Cardiac fibroblast (primary cell): ENCODE measurements around the gene ETDA.

Experiments
- DNase-seq, 2 donors: peaks; one replicate each; pipeline versions ENCODE4 v3.0.0 to v3.0.0-alpha.2; 2010; ENCODE audit warnings: low read depth in 2 of 2
- H3K4me3 ChIP-seq, 2 donors: replicated peaks in 1 of 2; 1 replicate in 1 of 2; 2 replicates in 1 of 2; pipeline ENCODE4 v1.5.1; 2011; ENCODE audit warnings: low read depth in 2 of 2, low read length in 2 of 2, mild to moderate bottlenecking in 2 of 2, moderate library complexity in 1 of 2
- TF ChIP-seq, protein P1 (sequence below): IDR thresholded peaks from one replicate; pipeline ENCODE4 v1.5.1; 2011; ENCODE audit warnings: low read depth, mild to moderate bottlenecking, low read length, inconsistent platforms

ETDA gene

DNA sequence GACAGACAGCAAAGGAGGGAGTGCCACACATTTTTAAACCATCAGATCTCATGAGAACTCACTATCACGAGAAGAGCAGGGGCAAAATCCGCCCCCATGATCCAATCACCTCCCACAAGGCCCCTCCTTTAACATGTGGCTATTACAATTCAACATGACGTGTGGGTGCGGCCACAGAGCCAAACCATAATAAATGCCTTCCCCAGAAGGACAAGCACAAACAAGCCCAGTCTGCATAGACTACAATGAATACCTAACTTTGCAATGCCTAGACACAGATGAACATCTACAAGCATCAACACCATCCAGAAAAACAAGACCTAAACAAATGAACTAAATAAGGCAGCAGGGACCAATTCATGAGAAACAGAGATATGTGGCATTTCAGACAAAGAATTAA is 12.3 kb downstream of the ETDA start:
- H3K4me3 ChIP-seq = no peak overlapping the region
- no peak for DNase-seq

DNA sequence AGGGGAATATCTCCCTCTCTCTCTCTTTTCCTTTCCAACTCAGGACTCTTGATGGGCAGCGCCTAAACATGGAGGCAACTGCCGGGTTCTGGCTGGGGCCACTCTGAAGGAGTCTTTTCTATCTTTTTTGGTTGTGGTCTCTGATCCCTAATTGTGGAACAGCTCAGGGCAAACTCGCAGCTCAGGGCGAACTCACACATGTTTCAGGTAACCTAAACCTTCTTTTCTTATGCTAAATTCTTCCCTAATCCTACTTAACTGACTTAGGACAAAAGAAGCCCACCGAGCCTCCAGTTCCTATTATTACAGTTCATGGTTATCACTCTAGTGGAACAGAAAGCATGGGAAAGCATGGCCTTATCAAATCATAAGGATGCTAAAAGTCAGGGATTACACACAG is 21.3 kb downstream of the ETDA start:
- TF ChIP-seq, protein P1, sequence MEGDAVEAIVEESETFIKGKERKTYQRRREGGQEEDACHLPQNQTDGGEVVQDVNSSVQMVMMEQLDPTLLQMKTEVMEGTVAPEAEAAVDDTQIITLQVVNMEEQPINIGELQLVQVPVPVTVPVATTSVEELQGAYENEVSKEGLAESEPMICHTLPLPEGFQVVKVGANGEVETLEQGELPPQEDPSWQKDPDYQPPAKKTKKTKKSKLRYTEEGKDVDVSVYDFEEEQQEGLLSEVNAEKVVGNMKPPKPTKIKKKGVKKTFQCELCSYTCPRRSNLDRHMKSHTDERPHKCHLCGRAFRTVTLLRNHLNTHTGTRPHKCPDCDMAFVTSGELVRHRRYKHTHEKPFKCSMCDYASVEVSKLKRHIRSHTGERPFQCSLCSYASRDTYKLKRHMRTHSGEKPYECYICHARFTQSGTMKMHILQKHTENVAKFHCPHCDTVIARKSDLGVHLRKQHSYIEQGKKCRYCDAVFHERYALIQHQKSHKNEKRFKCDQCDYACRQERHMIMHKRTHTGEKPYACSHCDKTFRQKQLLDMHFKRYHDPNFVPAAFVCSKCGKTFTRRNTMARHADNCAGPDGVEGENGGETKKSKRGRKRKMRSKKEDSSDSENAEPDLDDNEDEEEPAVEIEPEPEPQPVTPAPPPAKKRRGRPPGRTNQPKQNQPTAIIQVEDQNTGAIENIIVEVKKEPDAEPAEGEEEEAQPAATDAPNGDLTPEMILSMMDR = no peak
- no peak for DNase-seq
- H3K4me3 ChIP-seq = no peak overlapping the region

More for the DNA sequence above, 12.3 kb downstream of the ETDA start:
- TF ChIP-seq, protein P1 = no peak

GRCh38 chrX:135275973-135276372 is 24.1 kb downstream of the ETDA start:
- DNase-seq = no peak
- H3K4me3 ChIP-seq = no peak overlapping the region
- TF ChIP-seq, protein P1 = no peak

DNA sequence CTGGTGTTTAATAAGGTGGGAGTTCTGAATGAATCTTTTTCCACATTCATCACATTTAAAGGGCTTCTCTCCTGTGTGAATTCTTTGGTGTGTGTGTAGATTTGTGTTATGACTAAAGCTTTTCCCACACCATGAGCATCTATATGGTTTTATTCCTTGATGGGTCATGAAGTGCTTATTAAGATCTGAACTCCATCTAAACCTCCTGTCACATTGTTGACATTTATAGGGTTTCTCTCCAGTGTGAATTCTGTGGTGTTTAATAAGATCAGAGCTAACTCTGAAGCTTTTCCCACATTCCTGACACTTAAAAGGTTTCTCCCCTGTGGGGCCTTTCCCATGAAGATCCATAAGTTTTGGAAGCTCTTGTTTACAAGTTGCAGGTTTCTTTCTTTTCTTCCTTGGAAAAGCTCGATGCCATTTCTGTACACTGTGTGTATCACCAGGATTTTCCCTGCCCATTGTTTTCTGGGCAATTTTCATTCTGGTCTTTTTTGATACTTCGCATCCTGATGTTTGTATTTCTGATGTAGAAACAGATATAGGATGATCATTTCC is 35.5 kb downstream of the ETDA start:
- TF ChIP-seq, protein P1 = no peak
- no peak overlapping the region for H3K4me3 ChIP-seq
- DNase-seq = no peak

GRCh38 chrX:135295238-135295943 is 43.5 kb downstream of the ETDA start:
- DNase-seq = peak; percentile 25 to 38
- H3K4me3 ChIP-seq = peak overlapping the region; percentile 31 to 34

GRCh38 chrX:135295944-135296305 is 44.1 kb downstream of the ETDA start:
- H3K4me3 ChIP-seq = peak overlapping the region; percentile 31 to 34
- TF ChIP-seq, protein P1 = no peak
- DNase-seq = no peak

More at GRCh38 chrX:135295238-135295943, 43.5 kb downstream of the ETDA start:
- TF ChIP-seq, protein P1 = peak; percentile 19
